ENCODE data around the gene HBA2.
"Not testable (repeated sequence)": the region's sequence is repeated elsewhere in the genome, so short reads cannot be mapped to it uniquely, and the experiment has no call there.

Gene HBA2

DNA sequence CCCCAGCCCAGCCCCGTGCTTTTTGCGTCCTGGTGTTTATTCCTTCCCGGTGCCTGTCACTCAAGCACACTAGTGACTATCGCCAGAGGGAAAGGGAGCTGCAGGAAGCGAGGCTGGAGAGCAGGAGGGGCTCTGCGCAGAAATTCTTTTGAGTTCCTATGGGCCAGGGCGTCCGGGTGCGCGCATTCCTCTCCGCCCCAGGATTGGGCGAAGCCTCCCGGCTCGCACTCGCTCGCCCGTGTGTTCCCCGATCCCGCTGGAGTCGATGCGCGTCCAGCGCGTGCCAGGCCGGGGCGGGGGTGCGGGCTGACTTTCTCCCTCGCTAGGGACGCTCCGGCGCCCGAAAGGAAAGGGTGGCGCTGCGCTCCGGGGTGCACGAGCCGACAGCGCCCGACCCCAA lies 3.3 kb downstream of the HBA2 start:
- not testable (repeated sequence) for DNase-seq

DNA sequence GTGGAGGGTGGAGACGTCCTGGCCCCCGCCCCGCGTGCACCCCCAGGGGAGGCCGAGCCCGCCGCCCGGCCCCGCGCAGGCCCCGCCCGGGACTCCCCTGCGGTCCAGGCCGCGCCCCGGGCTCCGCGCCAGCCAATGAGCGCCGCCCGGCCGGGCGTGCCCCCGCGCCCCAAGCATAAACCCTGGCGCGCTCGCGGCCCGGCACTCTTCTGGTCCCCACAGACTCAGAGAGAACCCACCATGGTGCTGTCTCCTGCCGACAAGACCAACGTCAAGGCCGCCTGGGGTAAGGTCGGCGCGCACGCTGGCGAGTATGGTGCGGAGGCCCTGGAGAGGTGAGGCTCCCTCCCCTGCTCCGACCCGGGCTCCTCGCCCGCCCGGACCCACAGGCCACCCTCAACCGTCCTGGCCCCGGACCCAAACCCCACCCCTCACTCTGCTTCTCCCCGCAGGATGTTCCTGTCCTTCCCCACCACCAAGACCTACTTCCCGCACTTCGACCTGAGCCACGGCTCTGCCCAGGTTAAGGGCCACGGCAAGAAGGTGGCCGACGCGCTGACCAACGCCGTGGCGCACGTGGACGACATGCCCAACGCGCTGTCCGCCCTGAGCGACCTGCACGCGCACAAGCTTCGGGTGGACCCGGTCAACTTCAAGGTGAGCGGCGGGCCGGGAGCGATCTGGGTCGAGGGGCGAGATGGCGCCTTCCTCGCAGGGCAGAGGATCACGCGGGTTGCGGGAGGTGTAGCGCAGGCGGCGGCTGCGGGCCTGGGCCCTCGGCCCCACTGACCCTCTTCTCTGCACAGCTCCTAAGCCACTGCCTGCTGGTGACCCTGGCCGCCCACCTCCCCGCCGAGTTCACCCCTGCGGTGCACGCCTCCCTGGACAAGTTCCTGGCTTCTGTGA lies 4.1 kb downstream of the HBA2 start, which contains the start of gene HBA1:
HBA1 (plus strand) TSS at position 204 of the 906 bp plus-strand sequence; CDS start at position 241, 37 bp downstream.
- DNase-seq, result not testable (repeated sequence)

GRCh38 chr16:177394-177822 lies 4.7 kb downstream of the HBA2 start:
- peak; percentile 55 for DNase-seq

DNA sequence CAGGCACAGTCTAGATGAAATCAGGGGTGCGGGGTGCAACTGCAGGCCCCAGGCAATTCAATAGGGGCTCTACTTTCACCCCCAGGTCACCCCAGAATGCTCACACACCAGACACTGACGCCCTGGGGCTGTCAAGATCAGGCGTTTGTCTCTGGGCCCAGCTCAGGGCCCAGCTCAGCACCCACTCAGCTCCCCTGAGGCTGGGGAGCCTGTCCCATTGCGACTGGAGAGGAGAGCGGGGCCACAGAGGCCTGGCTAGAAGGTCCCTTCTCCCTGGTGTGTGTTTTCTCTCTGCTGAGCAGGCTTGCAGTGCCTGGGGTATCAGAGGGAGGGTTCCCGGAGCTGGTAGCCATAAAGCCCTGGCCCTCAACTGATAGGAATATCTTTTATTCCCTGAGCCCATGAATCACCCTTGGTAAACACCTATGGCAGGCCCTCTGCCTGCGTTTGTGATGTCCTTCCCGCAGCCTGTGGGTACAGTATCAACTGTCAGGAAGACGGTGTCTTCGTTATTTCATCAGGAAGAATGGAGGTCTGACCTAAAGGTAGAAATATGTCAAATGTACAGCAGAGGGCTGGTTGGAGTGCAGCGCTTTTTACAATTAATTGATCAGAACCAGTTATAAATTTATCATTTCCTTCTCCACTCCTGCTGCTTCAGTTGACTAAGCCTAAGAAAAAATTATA lies 5.4 kb downstream of the HBA2 start:
- no peak for DNase-seq

DNA sequence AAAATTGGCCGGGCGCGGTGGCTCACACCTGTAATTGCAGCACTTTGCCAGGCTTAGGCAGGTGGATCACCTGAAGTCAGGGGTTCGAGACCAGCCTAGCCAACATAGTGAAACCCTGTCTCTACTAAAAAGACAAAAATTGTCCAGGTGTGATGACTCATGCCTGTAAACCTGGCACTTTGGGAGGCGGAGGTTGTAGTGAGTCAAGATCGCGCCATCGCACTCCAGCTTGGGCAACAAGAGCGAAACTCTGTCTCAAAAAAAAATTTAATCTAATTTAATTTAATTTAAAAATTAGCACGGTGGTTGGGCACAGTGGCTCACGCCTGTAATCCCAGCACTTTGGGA lies 6.0 kb downstream of the HBA2 start:
- DNase-seq, result no peak

DNA sequence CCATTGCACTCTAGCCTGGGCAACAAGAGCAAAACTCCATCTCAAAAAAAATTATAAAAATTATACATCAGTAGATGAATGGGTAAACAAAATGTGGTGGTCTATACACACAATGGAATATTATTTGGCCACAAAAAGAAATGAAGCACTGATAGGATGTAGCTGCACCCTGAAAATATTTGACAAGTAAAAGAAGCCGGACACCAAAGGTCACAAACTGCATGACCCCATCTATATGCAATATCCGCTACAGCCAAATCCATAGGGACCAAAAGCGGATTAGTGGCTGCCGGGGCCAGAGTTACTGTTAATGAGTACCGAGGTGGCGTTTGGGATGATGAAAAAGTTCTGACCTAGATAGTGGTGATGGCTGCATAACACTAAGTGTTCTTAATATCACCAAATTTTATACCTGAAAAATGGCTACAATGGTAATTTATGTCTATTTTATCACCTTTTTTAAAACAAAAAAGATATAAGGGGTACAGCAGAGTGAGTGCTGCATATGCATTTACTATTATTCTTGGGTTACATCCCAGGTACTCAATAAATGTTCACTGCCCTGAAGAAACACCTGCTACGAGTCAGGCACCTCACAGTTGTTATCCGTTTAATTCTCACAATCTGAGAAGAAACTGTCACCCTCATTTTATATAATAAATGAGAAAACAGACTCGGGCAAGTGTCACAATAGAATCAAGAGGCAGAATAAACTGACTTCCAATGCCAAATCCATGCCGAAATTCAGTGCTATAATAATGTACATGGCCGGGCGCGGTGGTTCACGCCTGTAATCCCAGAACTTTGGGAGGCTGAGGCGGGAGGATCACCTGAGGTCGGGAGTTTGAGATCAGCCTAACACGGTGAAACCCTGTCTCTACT lies 6.8 kb downstream of the HBA2 start:
- DNase-seq, result no peak

DNA sequence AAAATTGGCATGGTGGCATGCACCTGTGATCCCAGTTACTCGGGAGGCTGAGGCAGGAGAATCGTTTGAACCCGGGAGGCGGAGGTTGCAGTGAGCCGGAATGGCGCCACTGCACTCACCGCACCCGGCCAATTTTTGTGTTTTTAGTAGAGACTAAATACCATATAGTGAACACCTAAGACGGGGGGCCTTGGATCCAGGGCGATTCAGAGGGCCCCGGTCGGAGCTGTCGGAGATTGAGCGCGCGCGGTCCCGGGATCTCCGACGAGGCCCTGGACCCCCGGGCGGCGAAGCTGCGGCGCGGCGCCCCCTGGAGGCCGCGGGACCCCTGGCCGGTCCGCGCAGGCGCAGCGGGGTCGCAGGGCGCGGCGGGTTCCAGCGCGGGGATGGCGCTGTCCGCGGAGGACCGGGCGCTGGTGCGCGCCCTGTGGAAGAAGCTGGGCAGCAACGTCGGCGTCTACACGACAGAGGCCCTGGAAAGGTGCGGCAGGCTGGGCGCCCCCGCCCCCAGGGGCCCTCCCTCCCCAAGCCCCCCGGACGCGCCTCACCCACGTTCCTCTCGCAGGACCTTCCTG lies 7.5 kb downstream of the HBA2 start, which contains the start of gene HBQ1:
HBQ1 (plus strand) TSS at position 359 of the 575 bp plus-strand sequence; CDS start at position 387, 28 bp downstream.
- no peak for DNase-seq

- DNase-seq, result no peak
Measured at GRCh38 chr16:180681-181564, 8.2 kb downstream of the HBA2 start.

DNA sequence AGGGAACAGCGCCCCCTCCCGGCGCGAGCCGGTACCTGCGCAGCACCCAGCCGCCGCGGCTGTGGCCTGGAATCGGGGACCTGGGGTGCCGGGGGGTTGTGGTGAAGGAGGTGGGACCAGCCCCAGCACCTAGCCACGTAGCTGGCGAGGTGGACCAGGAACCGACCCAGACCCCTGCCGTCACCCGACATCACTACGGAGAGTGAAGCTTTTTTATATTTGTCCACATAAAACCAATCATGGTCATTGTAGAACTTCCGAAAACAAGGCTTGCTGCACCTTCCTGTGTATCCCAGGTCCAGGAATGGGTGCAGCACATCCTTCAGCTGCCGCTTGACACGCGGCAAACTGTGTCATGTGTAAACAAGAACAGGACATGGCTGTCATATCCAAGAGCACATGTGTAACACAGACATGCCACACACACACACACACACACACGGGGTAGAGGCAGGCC lies 8.9 kb downstream of the HBA2 start:
- DNase-seq, result peak; percentile 78

- no peak for DNase-seq
Measured at GRCh38 chr16:183005-183404, 10.3 kb downstream of the HBA2 start.

GRCh38 chr16:185213-185612 lies 12.5 kb downstream of the HBA2 start:
- no peak for DNase-seq

- no peak for DNase-seq
Measured at GRCh38 chr16:185691-186090, 13.0 kb downstream of the HBA2 start.

DNA sequence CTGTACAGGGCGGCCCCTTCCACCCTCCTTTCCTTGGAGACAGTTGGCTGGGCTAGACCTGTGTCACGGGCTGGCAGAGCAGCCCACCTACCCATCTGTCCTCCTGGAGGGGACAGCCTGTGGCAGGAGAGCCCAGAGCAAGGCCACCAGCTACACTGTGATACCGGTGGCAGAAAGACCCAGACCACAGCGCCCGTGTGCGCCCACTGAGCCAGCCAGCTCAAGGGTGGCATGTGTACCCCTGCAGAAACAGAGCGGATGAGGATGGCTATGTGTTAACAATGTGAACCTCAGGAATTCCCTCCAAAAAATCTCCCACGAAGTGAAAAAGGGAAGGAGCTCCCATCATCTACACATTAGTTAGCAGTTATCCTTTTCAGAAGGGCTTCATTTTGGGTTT lies 14.7 kb downstream of the HBA2 start:
- no peak for DNase-seq

- no peak for DNase-seq
Measured at GRCh38 chr16:188674-189073, 16.0 kb downstream of the HBA2 start.

GRCh38 chr16:189604-190186 lies 17.0 kb downstream of the HBA2 start:
- no peak for DNase-seq

DNA sequence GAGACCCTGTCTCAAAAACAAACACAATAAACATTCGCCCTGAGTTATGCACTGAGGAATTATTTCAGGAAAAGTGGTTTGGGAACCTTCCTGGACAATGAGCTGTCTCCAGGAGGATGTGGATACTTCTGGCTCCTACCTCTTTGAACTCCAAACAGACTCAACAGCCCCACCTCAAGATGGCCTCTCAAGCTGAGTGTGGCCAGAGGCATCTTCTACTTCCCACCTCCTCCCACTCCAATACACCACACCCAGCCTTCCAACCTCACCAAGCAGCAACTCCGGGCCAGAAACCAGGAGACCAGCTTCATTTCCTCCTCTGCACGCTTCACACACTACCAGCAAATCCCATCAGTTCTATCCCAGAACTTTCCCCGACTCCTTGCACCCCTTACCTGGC lies 19.2 kb downstream of the HBA2 start:
- no peak for DNase-seq

GRCh38 chr16:192686-193085 lies 20.0 kb downstream of the HBA2 start:
- no peak for DNase-seq

- DNase-seq, result no peak
Measured at GRCh38 chr16:193441-193840, 20.8 kb downstream of the HBA2 start.

- DNase-seq, result no peak
Measured at GRCh38 chr16:194516-194915, 21.8 kb downstream of the HBA2 start.

DNA sequence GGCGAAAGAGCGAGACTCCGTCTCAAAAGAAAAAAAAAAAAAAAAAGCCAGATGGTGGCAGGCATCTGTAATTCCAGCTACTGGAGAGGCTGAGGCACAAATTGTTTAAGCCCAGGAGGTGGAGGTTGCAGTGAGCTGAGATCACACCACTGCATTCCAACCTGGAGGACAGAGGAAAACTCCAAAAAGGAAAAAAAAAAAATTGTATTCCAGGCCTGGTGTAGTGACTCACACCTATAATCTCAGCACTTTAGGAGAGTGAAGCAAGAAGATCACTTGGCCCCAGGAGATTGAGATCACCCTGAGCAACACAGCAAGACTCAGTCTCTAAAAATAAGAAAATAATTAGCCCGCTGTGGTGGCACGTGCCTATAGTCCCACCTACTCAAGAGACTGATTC lies 27.7 kb downstream of the HBA2 start:
- no peak for DNase-seq

GRCh38 chr16:203246-203645 lies 30.6 kb downstream of the HBA2 start:
- DNase-seq, result no peak

Data from left hindlimb (tissue), 1 donor.